GM18519 (cell line): ENCODE data around the gene GTF3C6.
"Not testable (repeated sequence)": the region's sequence is repeated elsewhere in the genome, so short reads cannot be mapped to it uniquely, and the experiment has no call there.

Source experiments
- ATAC-seq: cut with Tn5 transposase; IDR thresholded peaks from one replicate; pipeline ENCODE4 v1.9.1; 2021; ENCODE audit warnings: mild to moderate bottlenecking, moderate library complexity; ENCODE audit not compliant: unreplicated experiment, low FRiP score

GTF3C6 gene

DNA sequence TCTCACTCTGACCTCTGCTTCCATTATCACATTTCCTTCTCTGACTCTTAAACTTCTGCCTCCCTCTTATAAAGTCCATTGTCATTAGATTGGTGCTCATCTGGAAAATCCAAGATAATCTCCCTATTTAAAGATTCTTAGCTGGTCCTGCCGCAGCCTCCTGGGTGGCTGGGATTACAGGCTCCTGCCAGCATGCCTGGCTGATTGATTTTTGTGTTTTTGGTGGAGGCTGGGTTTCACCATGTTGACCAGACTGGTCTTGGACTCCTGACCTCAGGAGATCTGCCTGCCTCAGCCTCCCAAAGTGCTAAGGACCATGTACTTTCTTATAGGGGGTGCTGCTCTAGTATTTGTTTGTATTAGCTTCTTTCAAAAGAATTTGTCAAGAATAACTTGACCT, 18.1 kb downstream of the GTF3C6 start:
- no peak for ATAC-seq

GRCh38 chr6:110979565-110980101, 21.1 kb downstream of the GTF3C6 start:
- ATAC-seq = no peak

GRCh38 chr6:110980227-110980626, 21.7 kb downstream of the GTF3C6 start:
- no peak for ATAC-seq

DNA sequence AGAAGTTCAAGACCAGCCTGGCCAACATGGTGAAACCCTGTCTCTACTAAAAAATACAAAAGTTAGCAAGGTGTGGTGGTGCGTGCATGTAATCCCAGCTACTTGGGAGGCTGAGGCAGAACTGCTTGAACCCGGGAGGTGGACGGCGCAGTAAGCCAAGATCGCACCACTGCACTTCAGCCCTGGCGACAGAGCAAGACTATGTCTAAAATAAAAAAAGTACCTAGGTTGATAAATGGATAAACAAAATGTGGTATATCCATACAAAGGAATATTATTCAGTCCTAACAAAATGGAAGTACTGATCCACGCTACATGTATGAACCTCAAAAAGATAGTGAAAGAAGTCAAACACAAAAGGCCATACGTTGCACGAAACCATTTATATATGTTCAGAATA, 22.1 kb downstream of the GTF3C6 start:
- no peak for ATAC-seq

GRCh38 chr6:110981202-110981600, 22.7 kb downstream of the GTF3C6 start:
- no peak for ATAC-seq

DNA sequence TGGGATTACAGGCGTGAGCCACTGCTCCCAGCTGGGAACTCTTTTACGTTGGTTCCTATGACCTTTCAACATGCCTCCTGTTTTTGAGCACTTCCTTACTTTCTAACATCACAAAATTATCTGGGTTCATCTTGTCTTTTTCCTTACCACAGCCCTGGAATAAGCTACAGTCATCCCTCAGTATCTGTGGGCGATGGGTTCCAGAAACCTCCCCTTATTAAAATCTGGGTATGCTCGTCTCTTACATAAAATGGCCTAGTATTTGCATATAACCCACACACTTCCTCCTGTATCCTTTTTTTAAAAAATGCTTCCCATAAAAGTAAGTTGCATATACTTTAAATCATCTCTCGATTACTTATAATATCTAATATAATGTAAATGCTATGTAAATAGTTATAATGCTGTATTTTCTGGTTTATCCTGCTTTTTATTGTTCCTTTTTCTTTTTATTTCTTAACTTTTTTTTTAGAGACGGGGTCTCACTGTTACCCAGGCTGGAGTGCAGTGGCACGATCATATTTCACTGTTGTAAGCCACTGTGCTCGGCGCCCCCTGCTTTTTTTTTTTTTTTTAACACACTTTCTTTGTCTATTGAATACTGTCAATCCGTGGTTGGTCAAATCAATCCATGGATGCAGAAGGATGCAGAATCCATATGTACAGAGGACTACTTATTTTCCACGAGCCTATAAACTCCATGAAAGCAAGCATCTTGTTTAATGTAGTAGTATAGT, 32.5 kb downstream of the GTF3C6 start:
- ATAC-seq = no peak

DNA sequence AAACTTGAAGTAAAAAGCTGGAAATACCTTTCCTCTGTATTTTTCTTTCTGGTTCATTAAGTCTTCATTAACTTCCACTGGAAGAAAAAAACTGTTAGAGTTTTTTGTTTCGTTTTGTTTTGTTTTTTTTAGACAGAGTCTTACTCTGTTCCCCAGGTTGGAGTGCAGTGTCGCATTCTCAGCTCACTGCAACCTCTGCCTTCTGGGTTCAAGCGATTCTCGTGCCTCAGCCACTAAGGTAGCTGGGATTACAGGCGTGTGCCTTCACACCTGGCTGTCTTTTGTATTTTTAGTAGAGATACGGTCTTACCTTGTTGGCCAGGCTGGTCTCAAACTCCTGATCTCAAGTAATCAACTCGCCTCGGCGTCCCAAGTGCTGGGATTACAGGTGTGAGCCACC, 38.2 kb downstream of the GTF3C6 start:
- no peak for ATAC-seq

- ATAC-seq = no peak
These were observed 41.2 kb downstream of the GTF3C6 start for GRCh38 chr6:110999634-111000270.

- no peak for ATAC-seq
These were observed 43.8 kb downstream of the GTF3C6 start for GRCh38 chr6:111002350-111002749.

DNA sequence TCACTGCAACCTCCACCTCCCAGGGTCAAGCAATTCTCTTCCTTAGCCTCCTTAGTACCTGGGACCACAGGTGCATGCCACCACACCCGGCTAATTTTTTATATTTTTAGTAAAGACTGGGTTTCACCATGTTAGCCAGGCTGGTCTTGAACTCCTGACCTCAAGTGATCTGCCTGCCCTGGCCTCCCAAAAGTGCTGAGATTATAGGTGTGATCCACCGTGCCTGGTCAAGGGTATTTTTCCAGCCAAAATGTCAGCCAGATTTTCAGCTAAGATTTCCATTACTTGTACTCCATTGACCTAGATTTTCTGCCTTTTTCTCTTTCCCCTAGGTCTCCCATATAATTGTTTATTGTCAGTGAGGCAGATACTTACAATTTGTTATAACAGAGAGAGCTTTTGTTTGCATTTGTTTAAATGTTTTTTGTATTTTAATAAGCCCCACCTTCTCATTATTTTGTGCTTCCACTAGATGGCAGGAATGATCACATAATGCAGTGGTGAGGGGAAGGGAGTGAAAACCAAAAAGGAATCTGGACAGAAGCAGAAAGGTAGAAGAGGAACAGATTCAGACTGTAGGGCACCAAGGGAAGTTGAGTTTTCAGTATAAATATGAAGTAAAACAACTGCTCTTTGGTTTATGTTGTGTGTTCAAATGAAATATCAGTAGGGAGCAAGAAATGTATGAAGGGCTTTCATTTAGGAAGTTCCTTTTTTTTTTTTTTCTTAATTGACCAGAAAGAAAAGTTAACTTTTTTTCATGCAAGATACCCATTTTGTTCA, 53.0 kb downstream of the GTF3C6 start:
- ATAC-seq = no peak

- ATAC-seq = no peak
These were observed 53.6 kb downstream of the GTF3C6 start for GRCh38 chr6:111012143-111012452.

DNA sequence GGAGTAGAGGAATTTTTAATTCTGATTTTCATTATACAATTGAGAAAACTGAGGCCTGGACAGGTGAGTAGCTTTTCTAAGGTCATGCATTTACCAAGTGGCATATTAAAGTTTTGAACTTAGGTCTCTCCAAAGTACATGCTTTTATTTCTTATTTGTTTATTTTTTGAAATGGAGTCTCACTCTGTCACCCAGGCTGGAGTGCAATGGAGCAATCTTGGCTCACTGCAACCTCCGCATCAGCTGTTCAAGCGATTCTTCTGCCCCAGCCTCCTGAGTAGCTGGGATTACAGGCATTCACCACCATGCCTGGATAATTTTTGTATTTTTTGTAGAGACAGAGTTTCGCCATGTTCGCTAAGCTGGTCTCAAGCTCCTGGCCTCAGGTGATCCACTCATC, 54.0 kb downstream of the GTF3C6 start:
- ATAC-seq = not testable (repeated sequence)

DNA sequence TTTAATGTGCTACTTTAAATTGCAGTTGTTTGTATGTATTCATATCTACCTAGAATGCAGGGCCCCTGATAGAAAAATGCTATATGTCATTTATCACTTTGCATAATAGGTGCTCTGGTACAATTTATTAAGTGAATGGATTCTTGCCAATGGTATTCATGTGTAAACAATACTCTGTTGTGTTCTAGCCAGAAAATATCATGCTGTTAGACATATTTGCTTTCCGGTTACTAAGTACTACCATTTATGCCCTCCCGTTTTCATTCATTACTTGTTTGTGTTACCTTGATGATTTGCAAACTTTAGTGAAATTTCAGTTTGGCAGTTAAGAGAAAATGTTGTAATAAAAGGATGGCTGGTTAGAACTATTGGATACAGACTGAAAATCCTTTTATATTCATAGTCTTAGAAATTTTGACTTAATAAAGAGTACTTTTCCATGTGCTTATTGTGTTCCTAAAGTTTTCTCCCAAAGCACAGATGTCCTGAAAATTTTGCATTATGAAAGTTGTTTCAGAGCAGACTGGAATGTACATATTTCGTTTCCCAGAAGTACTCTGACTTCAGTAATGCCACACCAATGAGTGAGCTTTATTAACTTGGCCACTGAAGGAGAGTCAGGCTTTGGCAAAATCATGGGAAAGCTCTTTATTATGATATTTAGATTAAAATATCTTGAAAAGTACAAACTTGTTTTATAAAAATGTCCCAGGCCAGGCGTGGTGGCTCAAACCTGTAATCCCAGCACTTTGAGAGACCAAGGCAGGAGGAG, 54.8 kb downstream of the GTF3C6 start:
- ATAC-seq = no peak

DNA sequence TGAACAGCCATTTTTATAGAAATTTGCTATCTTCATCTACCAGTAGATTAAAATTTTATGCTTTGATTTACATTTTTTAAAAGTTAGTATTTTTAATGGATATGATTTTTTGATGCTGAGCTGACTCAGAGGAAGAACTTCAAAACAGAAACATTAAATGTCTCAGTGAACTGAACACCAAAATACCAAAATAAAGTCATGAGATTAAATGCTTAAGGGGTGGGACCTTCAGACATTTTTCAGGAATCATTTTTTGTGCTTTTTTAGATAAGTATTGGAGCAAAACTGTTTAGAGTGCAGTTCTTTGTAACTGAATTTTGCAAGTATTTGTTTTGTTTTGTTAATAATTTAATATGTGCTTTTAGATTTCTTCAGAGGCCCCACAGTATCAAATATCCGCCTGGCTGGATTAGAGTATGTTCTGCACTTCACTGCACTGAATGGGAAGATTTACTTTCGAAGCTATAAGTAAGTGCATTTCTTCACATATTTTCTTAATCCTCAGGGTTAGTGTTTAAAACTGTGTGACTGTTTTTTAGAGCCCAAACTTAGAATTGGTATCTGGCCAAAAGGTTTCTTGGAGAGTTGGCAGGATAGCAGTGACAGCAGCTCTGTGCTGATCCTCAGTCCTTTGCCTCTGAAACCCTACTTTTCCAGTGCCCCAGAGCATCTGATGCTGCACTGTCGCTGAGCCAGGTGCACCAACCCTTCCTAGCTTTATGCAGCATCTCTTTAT, 57.1 kb downstream of the GTF3C6 start:
- ATAC-seq = no peak

DNA sequence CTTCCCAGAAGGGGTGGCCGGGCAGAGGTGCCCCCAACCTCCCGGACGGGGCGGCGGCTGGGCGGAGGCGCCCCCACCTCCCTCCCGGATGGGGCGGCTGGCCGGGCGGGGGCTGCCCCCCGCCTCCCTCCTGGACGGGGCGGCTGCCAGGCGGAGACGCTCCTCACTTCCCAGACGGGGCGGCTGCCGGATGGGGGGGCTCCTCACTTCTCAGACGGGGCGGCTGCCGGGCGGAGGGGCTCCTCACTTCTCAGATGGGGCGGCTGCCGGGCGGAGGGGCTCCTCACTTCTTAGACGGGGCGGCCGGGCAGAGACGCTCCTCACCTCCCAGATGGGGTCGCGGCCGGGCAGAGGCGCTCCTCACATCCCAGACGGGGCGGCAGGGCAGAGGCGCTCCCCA, 58.7 kb downstream of the GTF3C6 start:
- ATAC-seq = not testable (repeated sequence)
